Measurements from ENCODE around the gene ZFAND3.

Gene ZFAND3

DNA sequence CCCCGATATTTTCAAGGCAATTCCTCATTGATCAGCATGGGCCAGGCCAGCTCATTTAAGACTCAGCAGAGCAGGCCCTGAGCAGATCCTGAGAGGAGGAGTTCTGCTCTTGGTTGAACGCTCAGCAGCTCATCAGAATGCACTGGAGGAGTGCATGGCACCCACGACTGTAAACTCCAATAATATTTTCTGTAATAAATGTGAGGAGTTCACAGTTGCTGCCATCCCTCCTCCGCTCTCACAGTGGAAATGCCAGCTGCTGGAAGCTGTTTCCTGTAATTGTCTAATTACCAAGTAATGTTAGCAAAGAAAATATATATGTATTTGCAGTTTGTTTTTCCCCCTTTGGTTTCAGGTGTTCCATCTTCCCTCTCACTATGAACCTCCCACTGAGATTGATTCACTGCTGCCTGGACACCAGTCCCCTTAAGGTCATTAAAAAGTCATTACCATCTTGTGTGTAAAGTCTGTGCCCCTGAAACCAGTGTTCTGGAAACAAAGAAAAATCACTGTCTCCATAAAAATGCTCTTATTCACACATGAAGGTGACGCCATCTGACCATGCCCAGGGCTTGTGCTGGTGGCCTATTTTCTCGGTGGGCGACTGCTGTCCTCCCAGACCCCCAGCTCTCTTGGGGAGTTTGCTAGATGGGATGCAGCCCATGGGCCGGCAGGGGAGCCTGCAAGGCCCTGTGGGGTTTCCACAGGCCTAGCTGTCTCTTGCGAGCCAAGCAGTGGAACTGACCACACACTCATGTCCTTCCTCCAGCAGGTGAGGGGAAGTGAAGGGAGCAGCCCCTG lies 374.2 kb downstream of the ZFAND3 start:
- no peak for DNase-seq

DNA sequence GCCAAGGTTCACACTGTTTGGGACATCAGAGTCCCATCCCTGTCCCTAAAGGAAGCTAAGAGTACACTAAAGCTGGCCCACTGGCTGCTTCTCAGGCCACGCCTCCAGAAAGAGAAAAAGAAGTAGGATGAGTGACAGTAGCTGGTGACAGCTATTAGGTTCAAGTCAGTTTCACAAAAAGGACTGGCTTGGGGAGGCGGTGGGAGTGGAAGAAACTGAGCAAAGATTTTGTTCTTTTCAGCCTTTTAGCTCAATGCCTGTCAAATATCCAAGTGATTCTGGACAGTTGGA lies 374.7 kb downstream of the ZFAND3 start:
- no peak for DNase-seq

GRCh38 chr6:38194589-38194988 lies 375.1 kb downstream of the ZFAND3 start:
- DNase-seq = no peak

GRCh38 chr6:38195113-38195635 lies 375.6 kb downstream of the ZFAND3 start:
- DNase-seq = no peak

DNA sequence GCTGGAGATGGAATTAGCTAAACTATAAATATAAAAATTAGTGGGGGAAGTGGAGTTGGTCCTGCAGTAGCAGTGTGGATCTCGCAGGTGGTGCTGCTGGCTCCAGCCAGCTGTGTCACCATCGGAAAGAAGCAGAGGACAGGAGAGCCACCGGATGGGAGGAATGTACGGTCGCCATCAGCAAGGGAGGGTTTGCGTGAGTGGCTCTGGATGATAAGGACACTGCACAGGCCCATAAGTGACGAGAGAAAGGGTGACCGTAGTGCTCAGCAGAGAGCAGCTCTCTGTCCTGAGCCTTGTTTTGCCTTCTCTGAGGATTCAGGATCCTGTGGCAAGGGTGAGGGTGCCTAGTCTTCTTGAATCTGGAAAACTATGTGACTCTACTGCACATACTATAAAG lies 378.7 kb downstream of the ZFAND3 start:
- no peak for DNase-seq
